CD8-positive, alpha-beta memory T cell (primary cell): ENCODE data around the gene DCAF16. TPM values are rescaled to one million over a fixed set of nuclear protein-coding genes. Genes with fewer than 3 reads are reported as not detected.
A peak's percentile ranks its signal among the peaks of the same experiment; 100 is the strongest.

ENCODE experiments used
- CTCF ChIA-PET: fragments of 350-600 bp; sonication (Branson Sonifier 250); formaldehyde crosslinking; loops from one replicate; lab custom pipeline; 2021; ENCODE audit warnings: antibody characterized with exemption; lab: Charles Lee
- POLR2A ChIA-PET: fragments of 350-600 bp; sonication (Branson Sonifier 250); formaldehyde crosslinking; loops from one replicate; lab custom pipeline; 2021; ENCODE audit warnings: antibody characterized with exemption; lab: Charles Lee
- DNase-seq, 5 donors: peaks; one replicate each; pipeline versions ENCODE4 v3.0.0 to v3.0.0-alpha.2; 2020 to 2022; ENCODE audit warnings: mixed read lengths in 1 of 5
- H3K27ac ChIP-seq: one replicate; pipeline ENCODE4 v1.7.0; 2013; ENCODE audit warnings: low read depth, mild to moderate bottlenecking, low read length, moderate library complexity
- H3K27me3 ChIP-seq: 2 replicates; pipeline ENCODE4 v1.7.0; 2013; ENCODE audit warnings: low read length, mild to moderate bottlenecking; ENCODE audit not compliant: insufficient read depth, poor library complexity, severe bottlenecking
- H3K36me3 ChIP-seq: 2 replicates; pipeline ENCODE4 v1.7.0; 2013; ENCODE audit warnings: mild to moderate bottlenecking, low read length, moderate library complexity; ENCODE audit not compliant: insufficient read depth
- H3K4me1 ChIP-seq: 2 replicates; pipeline ENCODE4 v1.7.0; 2013; ENCODE audit warnings: mild to moderate bottlenecking, low read length, moderate library complexity; ENCODE audit not compliant: insufficient read depth
- H3K4me3 ChIP-seq: 2 replicates; pipeline ENCODE4 v1.7.0; 2013; ENCODE audit warnings: mild to moderate bottlenecking, low read length
- H3K9me3 ChIP-seq: 2 replicates; pipeline ENCODE4 v1.7.0; 2013; ENCODE audit warnings: mild to moderate bottlenecking, low read length
- H3K27ac Mint-ChIP-seq, 8 donors: one replicate each; pipeline ENCODE4 v1.8.0; 2020 to 2021; ENCODE audit warnings: mixed read lengths in 8 of 8, mild to moderate bottlenecking in 6 of 8, inconsistent platforms in 3 of 8, moderate library complexity in 3 of 8
- H3K27me3 Mint-ChIP-seq, 2 donors: one replicate each; pipeline ENCODE4 v1.8.0; 2020 to 2021; ENCODE audit warnings: mixed read lengths in 2 of 2, mild to moderate bottlenecking in 1 of 2, moderate library complexity in 1 of 2
- H3K36me3 Mint-ChIP-seq, 3 donors: one replicate each; pipeline ENCODE4 v1.8.0; 2020 to 2021; ENCODE audit warnings: mixed read lengths in 3 of 3, inconsistent platforms in 1 of 3, mild to moderate bottlenecking in 1 of 3
- H3K4me1 Mint-ChIP-seq, 3 donors: one replicate each; pipeline ENCODE4 v1.8.0; 2020 to 2021; ENCODE audit warnings: mixed read lengths in 3 of 3, inconsistent platforms in 1 of 3, mild to moderate bottlenecking in 1 of 3
- H3K4me3 Mint-ChIP-seq, 7 donors: one replicate each; pipeline ENCODE4 v1.8.0; 2020 to 2021; ENCODE audit warnings: mixed read lengths in 7 of 7, mild to moderate bottlenecking in 6 of 7, moderate library complexity in 4 of 7, inconsistent platforms in 2 of 7
- H3K9me3 Mint-ChIP-seq, 5 donors: one replicate each; pipeline ENCODE4 v1.8.0; 2020 to 2022; ENCODE audit warnings: mixed read lengths in 5 of 5, mild to moderate bottlenecking in 3 of 5, moderate library complexity in 2 of 5, inconsistent platforms in 1 of 5
- polyA plus RNA-seq: library from polyadenylated mRNA; unstranded; fragments of 300-500 nt; fragmentation: Illumina TruSeq; gene quantifications from one replicate; pipeline ENCODE4 v1.2.3, GENCODE V29; 2021
- total RNA-seq, 2 experiments: library from RNA; stranded (reverse); gene quantifications; one replicate each; pipeline ENCODE4 v1.2.3, GENCODE V29; 2021

Gene DCAF16
- total and polyA plus RNA-seq, 3 experiments from 2014 or later: 21.4 to 32.4 (median 30.5) TPM

GRCh38 chr4:17766826-17767458, 43.6 kb downstream of the DCAF16 start:
- H3K27me3 ChIP-seq: no peaks in the 10 kb centered on the region
- Mint-ChIP-seq H3K4me3 (no peak overlapping the region), H3K9me3 (no peaks in the 10 kb centered on the region), H3K27ac (no peak overlapping the region), H3K27me3 (peaks cover 5 to 6% of the 10 kb centered on the region in 2 donors), H3K36me3 (peaks cover 0 to 6% (median 0%) of the 10 kb centered on the region in 3 donors), H3K4me1 (peaks cover 10 to 12% (median 11%) of the 10 kb centered on the region in 3 donors)
- no peak overlapping the region for H3K27ac ChIP-seq
- no peaks in the 10 kb centered on the region for H3K9me3 ChIP-seq
- no peaks in the 10 kb centered on the region for H3K4me1 ChIP-seq
- POLR2A ChIA-PET: no interaction called here
- CTCF ChIA-PET: no interaction called here
- no peak overlapping the region for H3K4me3 ChIP-seq
- no peaks in the 10 kb centered on the region for H3K36me3 ChIP-seq
- no peak for DNase-seq

DNA sequence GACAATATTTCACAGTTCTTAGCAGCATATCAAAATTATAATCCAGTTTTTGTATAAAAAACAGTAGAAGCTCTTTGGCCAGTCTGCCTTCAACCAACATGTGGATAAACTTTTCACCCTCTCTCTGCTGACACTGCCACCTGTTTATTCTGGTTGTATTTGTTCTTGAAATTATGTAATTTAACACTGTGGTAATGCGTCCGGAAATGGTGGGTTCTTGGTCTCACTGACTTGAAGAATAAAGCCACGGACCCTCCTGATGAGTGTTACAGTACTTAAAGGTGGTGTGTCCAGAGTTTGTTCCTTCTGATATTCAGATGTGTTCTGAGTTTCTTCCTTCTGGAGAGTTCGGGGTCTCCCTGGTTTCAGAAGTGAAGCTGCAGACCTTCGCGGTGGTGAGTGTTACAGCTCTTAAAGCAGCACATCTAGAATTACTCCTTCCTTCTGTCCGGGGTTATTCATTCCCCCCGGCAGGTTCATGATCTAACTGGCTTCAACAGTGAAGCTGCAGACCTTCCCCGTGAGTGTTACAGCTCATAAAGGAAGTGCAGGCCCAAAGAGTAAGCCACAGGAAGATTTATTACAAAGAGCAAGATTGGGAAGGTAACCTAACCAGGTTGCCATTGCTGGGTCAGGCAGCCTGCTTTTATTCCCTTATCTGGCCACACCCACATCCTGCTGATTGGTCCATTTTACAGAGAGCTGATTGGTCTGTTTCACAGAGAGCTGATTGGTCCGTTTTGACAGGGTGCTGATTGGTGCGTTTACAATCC, 44.9 kb downstream of the DCAF16 start:
- no peaks in the 10 kb centered on the region for H3K9me3 Mint-ChIP-seq
- Histone ChIP-seq H3K36me3 (no peaks in the 10 kb centered on the region), H3K27me3 (no peaks in the 10 kb centered on the region), H3K27ac (no peak overlapping the region), H3K9me3 (no peaks in the 10 kb centered on the region), H3K4me1 (no peaks in the 10 kb centered on the region), H3K4me3 (no peak overlapping the region)
- peak in 1 of 5 donors; percentile 13 for DNase-seq
- peak overlapping the region in 6 of 7 donors; percentile 8 to 69 (median 31) for H3K4me3 Mint-ChIP-seq
- H3K36me3 Mint-ChIP-seq: peaks cover 0 to 6% (median 0%) of the 10 kb centered on the region in 3 donors
- H3K27me3 Mint-ChIP-seq: peaks cover 6 to 9% of the 10 kb centered on the region in 2 donors
- peak overlapping the region in 6 of 8 donors; percentile 27 to 81 (median 60) for H3K27ac Mint-ChIP-seq
- POLR2A ChIA-PET: no interaction called here
- CTCF ChIA-PET: no interaction called here
- H3K4me1 Mint-ChIP-seq: peaks cover 10 to 12% (median 11%) of the 10 kb centered on the region in 3 donors

DNA sequence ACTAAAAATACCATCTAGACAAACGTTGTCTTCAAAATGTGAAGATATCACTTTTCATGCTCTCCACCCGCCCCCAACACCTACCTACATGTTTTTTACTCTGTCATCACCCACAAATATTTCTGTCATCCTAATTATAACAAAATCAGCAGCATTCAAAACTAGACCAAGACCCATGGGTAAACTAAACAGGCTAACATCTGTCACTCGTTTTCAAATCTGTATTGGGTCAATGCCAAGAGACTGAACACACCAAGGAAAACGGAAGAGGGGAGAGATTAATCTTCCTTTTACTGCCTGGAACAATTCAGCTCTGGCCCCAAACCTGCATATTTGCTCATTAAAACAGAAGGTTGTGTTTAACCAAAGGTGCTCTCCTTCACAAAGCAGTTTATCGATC, 46.6 kb downstream of the DCAF16 start:
- no peaks in the 10 kb centered on the region for H3K27me3 ChIP-seq
- Mint-ChIP-seq H3K4me1 (peaks cover 10 to 12% (median 11%) of the 10 kb centered on the region in 3 donors), H3K9me3 (no peaks in the 10 kb centered on the region), H3K27ac (peak overlapping the region in 1 of 8 donors; percentile 7), H3K36me3 (peaks cover 0 to 6% (median 0%) of the 10 kb centered on the region in 3 donors), H3K27me3 (peaks cover 3 to 9% of the 10 kb centered on the region in 2 donors), H3K4me3 (no peak overlapping the region)
- ChIA-PET POLR2A (no interaction called here), CTCF (no interaction called here)
- no peak overlapping the region for H3K27ac ChIP-seq
- no peaks in the 10 kb centered on the region for H3K4me1 ChIP-seq
- no peaks in the 10 kb centered on the region for H3K36me3 ChIP-seq
- DNase-seq: no peak
- H3K4me3 ChIP-seq: no peak overlapping the region
- H3K9me3 ChIP-seq: no peaks in the 10 kb centered on the region

DNA sequence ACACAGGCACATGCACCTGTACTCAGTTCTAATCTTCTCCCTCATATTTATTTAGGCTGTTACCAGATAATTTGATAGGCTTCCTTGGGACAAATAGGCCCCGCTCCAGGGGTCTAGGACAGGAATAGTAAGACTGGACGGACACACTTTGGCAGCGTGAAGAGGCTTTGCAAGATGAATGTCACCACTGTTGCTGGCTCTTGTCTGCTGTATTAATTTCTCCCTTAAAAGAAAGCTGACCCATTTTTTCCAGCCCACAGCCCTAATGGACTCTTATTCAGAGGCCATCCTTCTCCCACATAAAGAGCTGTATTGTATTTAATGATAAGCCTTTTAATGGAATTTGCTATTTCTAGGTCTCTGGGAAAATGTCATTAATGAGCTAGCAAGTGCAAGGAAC, 47.1 kb downstream of the DCAF16 start:
- Mint-ChIP-seq H3K9me3 (no peaks in the 10 kb centered on the region), H3K27me3 (peaks cover 3 to 11% of the 10 kb centered on the region in 2 donors), H3K36me3 (peaks cover 0 to 6% (median 0%) of the 10 kb centered on the region in 3 donors), H3K4me3 (no peak overlapping the region), H3K4me1 (peaks cover 10 to 12% (median 11%) of the 10 kb centered on the region in 3 donors), H3K27ac (no peak overlapping the region)
- Histone ChIP-seq H3K27me3 (no peaks in the 10 kb centered on the region), H3K36me3 (no peaks in the 10 kb centered on the region), H3K4me1 (no peaks in the 10 kb centered on the region), H3K4me3 (no peak overlapping the region), H3K27ac (no peak overlapping the region), H3K9me3 (no peaks in the 10 kb centered on the region)
- CTCF ChIA-PET: no interaction called here
- DNase-seq: no peak
- POLR2A ChIA-PET: no interaction called here

DNA sequence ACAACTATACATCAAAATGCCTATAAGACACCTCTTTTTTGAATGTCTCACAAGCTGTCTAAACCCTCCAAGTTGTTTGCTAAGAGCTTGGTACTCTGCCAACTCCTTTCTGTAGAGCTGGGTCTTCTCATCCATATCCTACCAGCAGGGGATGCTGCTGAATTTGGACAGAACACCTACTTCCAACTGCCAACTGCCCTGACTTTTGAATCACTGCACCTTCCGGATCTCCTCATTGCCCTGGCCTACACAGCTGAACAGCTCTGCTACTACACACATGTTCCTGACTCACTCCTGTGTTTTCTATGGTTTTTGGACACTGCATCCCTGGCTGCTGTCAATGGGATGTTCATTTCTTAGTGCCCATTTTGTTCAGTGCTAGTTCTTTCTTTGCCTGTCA, 47.8 kb downstream of the DCAF16 start:
- no peak for DNase-seq
- peaks cover 0 to 6% (median 0%) of the 10 kb centered on the region in 3 donors for H3K36me3 Mint-ChIP-seq
- CTCF ChIA-PET: interaction anchor here (0.9 to 1.3 kb wide), 2 partner anchors 11 kb away, joined by 3 read pairs; no protein-coding TSS in a partner anchor

DNA sequence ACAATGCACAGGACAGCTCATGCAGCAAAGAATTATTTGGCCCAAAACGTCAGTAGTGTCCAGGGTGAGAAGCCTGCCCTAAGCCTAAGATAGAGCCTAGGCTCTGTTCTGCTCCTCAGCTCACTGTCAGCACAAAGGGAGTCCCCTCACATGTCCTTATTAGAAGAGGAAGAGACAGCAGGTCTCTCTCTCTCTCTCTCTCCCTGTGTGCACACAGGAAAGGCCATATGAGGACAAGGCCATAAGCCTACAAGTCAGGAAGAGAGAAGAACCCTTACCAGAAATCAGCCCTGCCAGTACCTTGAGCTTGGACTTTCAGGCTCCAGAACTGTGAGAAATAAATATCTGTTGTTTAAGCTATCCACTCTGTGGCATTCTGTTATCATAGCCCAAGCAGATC, 49.5 kb downstream of the DCAF16 start:
- Histone ChIP-seq H3K9me3 (no peaks in the 10 kb centered on the region), H3K27ac (no peak overlapping the region), H3K36me3 (no peaks in the 10 kb centered on the region), H3K4me3 (no peak overlapping the region), H3K27me3 (no peaks in the 10 kb centered on the region), H3K4me1 (no peaks in the 10 kb centered on the region)
- POLR2A ChIA-PET: no interaction called here
- Mint-ChIP-seq H3K4me3 (no peak overlapping the region), H3K4me1 (peaks cover 9 to 11% (median 10%) of the 10 kb centered on the region in 3 donors), H3K27ac (no peak overlapping the region), H3K27me3 (peaks cover 3 to 13% of the 10 kb centered on the region in 2 donors), H3K36me3 (peaks cover 0 to 4% (median 0%) of the 10 kb centered on the region in 3 donors), H3K9me3 (no peaks in the 10 kb centered on the region)
- DNase-seq: no peak
- CTCF ChIA-PET: no interaction called here

More for the DNA sequence above, 47.8 kb downstream of the DCAF16 start:
- Mint-ChIP-seq H3K27ac (no peak overlapping the region), H3K27me3 (peaks cover 3 to 11% of the 10 kb centered on the region in 2 donors), H3K4me3 (no peak overlapping the region), H3K9me3 (no peaks in the 10 kb centered on the region), H3K4me1 (peaks cover 10 to 12% (median 11%) of the 10 kb centered on the region in 3 donors)
- POLR2A ChIA-PET: no interaction called here
- no peaks in the 10 kb centered on the region for H3K27me3 ChIP-seq
- no peaks in the 10 kb centered on the region for H3K36me3 ChIP-seq
- no peaks in the 10 kb centered on the region for H3K9me3 ChIP-seq
- H3K27ac ChIP-seq: no peak overlapping the region
- H3K4me3 ChIP-seq: no peak overlapping the region
- H3K4me1 ChIP-seq: no peaks in the 10 kb centered on the region

DNA sequence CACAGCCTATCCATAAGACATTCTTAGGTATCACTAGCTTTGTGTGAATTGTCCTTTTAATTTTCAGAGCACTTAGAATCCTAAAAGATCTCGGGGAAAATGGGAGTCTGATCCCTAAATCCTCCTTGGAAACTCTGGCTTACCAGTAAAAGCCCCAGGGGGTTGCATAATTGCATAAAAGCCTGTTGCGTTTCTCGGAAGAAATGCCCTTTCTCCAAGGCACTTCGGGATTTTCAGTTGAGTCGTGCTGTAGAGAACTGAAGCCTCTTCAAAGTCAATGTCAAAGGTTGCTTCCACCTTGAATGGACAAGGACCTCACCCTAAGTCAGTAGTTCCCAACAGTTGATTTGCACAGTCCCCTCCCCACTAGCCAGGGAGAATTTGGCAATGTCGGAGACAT, 49.9 kb downstream of the DCAF16 start:
- Mint-ChIP-seq H3K9me3 (no peaks in the 10 kb centered on the region), H3K4me1 (peaks cover 5 to 6% (median 5%) of the 10 kb centered on the region in 3 donors), H3K27ac (no peak overlapping the region), H3K36me3 (no peaks in the 10 kb centered on the region), H3K27me3 (peaks cover 3 to 13% of the 10 kb centered on the region in 2 donors), H3K4me3 (no peak overlapping the region)
- CTCF ChIA-PET: no interaction called here
- H3K9me3 ChIP-seq: no peaks in the 10 kb centered on the region
- no peaks in the 10 kb centered on the region for H3K4me1 ChIP-seq
- DNase-seq: no peak
- POLR2A ChIA-PET: no interaction called here
- no peaks in the 10 kb centered on the region for H3K27me3 ChIP-seq
- H3K36me3 ChIP-seq: no peaks in the 10 kb centered on the region
- H3K4me3 ChIP-seq: no peak overlapping the region
- H3K27ac ChIP-seq: no peak overlapping the region

GRCh38 chr4:17758485-17758884, 52.1 kb downstream of the DCAF16 start:
- Mint-ChIP-seq H3K27ac (no peak overlapping the region), H3K27me3 (peaks cover 7 to 14% of the 10 kb centered on the region in 2 donors), H3K4me3 (no peak overlapping the region), H3K36me3 (no peaks in the 10 kb centered on the region), H3K4me1 (no peaks in the 10 kb centered on the region), H3K9me3 (no peaks in the 10 kb centered on the region)
- H3K4me1 ChIP-seq: no peaks in the 10 kb centered on the region
- H3K27me3 ChIP-seq: no peaks in the 10 kb centered on the region
- no peak overlapping the region for H3K27ac ChIP-seq
- ChIA-PET CTCF (no interaction called here), POLR2A (no interaction called here)
- H3K9me3 ChIP-seq: no peaks in the 10 kb centered on the region
- no peak overlapping the region for H3K4me3 ChIP-seq
- H3K36me3 ChIP-seq: no peaks in the 10 kb centered on the region
- DNase-seq: no peak
